Measurements from ENCODE around the gene NCKIPSD. TPM values are rescaled to one million over a fixed set of nuclear protein-coding genes. Genes with fewer than 3 reads are reported as not detected.

Gene NCKIPSD
- total RNA-seq, 1 donor from 2014 or later: 25.3 TPM

GRCh38 chr3:48633256-48633655, 52.5 kb downstream of the NCKIPSD start:
- Mint-ChIP-seq H3K27ac (ENCODE audit: unreplicated experiment) (no peak overlapping the region), H3K4me1 (peaks cover 36% of the 10 kb centered on the region), H3K36me3 (ENCODE audit: low read depth) (peaks cover 5% of the 10 kb centered on the region), H3K4me3 (peak overlapping the region; percentile 84), H3K9me3 (no peaks in the 10 kb centered on the region), H3K27me3 (ENCODE audit: low read depth) (no peaks in the 10 kb centered on the region)
- TF ChIP-seq, protein P1, sequence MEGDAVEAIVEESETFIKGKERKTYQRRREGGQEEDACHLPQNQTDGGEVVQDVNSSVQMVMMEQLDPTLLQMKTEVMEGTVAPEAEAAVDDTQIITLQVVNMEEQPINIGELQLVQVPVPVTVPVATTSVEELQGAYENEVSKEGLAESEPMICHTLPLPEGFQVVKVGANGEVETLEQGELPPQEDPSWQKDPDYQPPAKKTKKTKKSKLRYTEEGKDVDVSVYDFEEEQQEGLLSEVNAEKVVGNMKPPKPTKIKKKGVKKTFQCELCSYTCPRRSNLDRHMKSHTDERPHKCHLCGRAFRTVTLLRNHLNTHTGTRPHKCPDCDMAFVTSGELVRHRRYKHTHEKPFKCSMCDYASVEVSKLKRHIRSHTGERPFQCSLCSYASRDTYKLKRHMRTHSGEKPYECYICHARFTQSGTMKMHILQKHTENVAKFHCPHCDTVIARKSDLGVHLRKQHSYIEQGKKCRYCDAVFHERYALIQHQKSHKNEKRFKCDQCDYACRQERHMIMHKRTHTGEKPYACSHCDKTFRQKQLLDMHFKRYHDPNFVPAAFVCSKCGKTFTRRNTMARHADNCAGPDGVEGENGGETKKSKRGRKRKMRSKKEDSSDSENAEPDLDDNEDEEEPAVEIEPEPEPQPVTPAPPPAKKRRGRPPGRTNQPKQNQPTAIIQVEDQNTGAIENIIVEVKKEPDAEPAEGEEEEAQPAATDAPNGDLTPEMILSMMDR (conservative IDR thresholded peaks at IDR 0.05): no peak
- no peak for DNase-seq (ENCODE audit: low read depth, low spot score)

DNA sequence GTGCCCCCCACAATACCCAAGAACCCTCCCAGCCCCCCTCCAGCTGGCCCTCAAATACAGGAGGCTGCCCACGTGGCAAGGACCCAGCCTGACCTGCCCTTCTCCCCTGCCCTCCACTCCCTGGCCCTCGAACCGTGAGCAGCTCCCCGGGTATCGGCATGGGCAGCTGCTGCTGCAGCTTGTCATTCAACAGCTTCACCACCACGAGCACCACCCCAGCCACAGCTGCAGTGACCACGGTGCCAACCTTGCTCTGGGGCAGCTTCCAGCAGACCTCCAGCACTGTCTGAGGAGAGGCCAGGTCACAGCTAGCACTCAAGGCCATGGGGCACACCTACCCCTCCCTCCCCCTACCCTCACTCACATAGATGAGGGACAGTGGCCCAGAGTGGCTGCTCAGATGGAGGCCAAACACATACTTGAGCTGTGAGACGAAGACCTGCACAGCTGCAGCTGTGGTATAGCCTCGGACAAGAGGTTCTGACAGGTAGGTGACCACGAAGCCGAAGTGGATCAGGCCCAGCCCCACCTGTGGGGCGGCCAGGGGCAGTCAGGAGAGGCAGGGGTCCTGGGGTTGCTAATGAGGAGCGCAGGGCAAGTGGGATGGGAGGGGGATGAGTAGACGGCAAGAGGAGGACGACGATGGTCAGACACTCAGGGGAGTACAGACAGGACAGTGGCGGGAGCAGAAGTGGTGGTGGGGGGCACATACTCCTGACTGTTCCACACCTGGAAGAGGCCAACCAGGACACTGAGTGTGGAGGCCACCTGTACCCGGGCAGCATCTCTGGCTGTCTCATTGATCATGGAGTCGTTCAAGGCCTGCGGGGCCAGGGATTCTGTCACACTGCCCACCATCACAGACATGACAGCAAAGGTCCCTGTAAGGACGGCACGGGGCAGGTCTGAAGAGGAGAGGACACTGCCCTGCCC, 53.9 kb downstream of the NCKIPSD start:
- Mint-ChIP-seq H3K27ac (ENCODE audit: unreplicated experiment) (no peak overlapping the region), H3K27me3 (ENCODE audit: low read depth) (no peaks in the 10 kb centered on the region), H3K9me3 (no peaks in the 10 kb centered on the region), H3K36me3 (ENCODE audit: low read depth) (peaks cover 15% of the 10 kb centered on the region), H3K4me3 (peak overlapping the region; percentile 71), H3K4me1 (peaks cover 29% of the 10 kb centered on the region)
- TF ChIP-seq, protein P1 (conservative IDR thresholded peaks at IDR 0.05): no peak
- DNase-seq (ENCODE audit: low read depth, low spot score): no peak

DNA sequence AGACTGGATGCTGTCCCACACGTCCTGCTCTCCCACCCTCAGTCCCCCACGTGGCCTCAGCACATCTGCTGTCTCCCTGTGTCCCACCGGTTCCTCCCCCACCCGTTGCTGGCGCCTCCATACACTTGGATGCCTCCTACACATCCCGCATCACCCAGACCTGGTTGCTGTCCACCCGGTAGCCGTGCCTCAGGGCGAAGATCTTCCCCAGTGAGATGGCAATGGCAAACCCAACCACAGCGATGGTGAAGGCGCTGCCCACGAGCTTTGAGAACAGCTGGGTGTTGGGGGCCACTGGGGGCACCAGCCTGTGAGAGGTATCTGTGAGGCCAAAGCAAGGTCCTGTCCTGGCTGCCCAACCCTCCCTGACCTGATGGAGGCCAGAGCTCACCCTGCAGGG, 54.9 kb downstream of the NCKIPSD start:
- no peak for DNase-seq (ENCODE audit: low read depth, low spot score)
- no peaks in the 10 kb centered on the region for H3K9me3 Mint-ChIP-seq
- H3K4me1 Mint-ChIP-seq: peaks cover 19% of the 10 kb centered on the region
- no peaks in the 10 kb centered on the region for H3K27me3 Mint-ChIP-seq (ENCODE audit: low read depth)
- no peak overlapping the region for H3K27ac Mint-ChIP-seq (ENCODE audit: unreplicated experiment)
- TF ChIP-seq, protein P1 (conservative IDR thresholded peaks at IDR 0.05): no peak
- no peak overlapping the region for H3K4me3 Mint-ChIP-seq
- peaks cover 19% of the 10 kb centered on the region for H3K36me3 Mint-ChIP-seq (ENCODE audit: low read depth)

GRCh38 chr3:48630407-48630806, 55.3 kb downstream of the NCKIPSD start:
- Mint-ChIP-seq H3K4me3 (no peak overlapping the region), H3K4me1 (peaks cover 15% of the 10 kb centered on the region), H3K36me3 (ENCODE audit: low read depth) (peaks cover 19% of the 10 kb centered on the region), H3K27ac (ENCODE audit: unreplicated experiment) (no peak overlapping the region), H3K27me3 (ENCODE audit: low read depth) (no peaks in the 10 kb centered on the region), H3K9me3 (no peaks in the 10 kb centered on the region)
- no peak for DNase-seq (ENCODE audit: low read depth, low spot score)
- TF ChIP-seq, protein P1 (conservative IDR thresholded peaks at IDR 0.05): no peak

- peaks cover 19% of the 10 kb centered on the region for H3K36me3 Mint-ChIP-seq (ENCODE audit: low read depth)
- TF ChIP-seq, protein P1 (conservative IDR thresholded peaks at IDR 0.05): no peak
Measured at GRCh38 chr3:48629894-48630293, 55.8 kb downstream of the NCKIPSD start.

More at GRCh38 chr3:48629894-48630293, 55.8 kb downstream of the NCKIPSD start:
- Mint-ChIP-seq H3K27me3 (ENCODE audit: low read depth) (no peaks in the 10 kb centered on the region), H3K27ac (ENCODE audit: unreplicated experiment) (no peak overlapping the region), H3K4me1 (peaks cover 14% of the 10 kb centered on the region), H3K4me3 (no peak overlapping the region), H3K9me3 (no peaks in the 10 kb centered on the region)
- DNase-seq (ENCODE audit: low read depth, low spot score): no peak
